Measurements from ENCODE around the gene VPS39.

- TF ChIP-seq EZH2 (IDR thresholded peaks at IDR 0.05; ENCODE audit: low read length, missing control alignments) (no peak), CTCF (conservative IDR thresholded peaks at IDR 0.05 in 1 of 2, IDR thresholded peaks at IDR 0.05 in 1 of 2; ENCODE audit: low read depth in 1 of 2, low read length in 2 of 2) (no peak)
Observed at GRCh38 chr15:42111924-42112323, 96.2 kb downstream of the VPS39 start.

Data from fibroblast of lung (primary cell).